Right kidney (tissue), 1 donor: ENCODE measurements around the gene RILP.

ENCODE experiments used
- DNase-seq: peaks from one replicate; pipeline ENCODE4 v3.0.0-alpha.2; 2016

The RILP gene

GRCh38 chr17:1648173-1648962 is 1.3 kb downstream of the RILP start:
- peak; percentile 89 for DNase-seq

DNA sequence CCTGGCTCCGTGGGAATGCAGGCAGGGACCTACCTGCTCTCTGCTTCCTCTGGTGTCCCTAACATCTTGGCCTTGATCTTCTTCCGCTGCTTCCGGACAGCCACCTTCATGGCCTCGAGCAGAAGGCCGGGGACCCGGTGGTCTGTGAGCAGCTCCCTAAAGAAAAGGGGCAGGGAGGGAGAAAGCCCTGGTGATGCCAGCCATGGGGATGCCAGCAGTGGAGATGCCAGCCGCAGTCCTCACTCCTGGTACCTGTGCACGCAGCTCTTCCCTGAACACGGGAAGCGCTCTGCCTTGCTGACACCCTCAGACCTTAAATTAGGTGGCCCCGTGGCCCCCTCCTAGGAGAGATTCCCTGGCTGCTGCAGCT is 1.9 kb downstream of the RILP start:
- no peak for DNase-seq

- no peak for DNase-seq
These were observed 3.3 kb downstream of the RILP start for GRCh38 chr17:1646199-1646875.

GRCh38 chr17:1645207-1646171 is 4.2 kb downstream of the RILP start, which contains the start of gene SCARF1:
Gene SCARF1, minus strand, starts transcription at chr17:1645732. Its CDS starts 35 bp downstream, at chr17:1645697.
- DNase-seq = no peak

DNA sequence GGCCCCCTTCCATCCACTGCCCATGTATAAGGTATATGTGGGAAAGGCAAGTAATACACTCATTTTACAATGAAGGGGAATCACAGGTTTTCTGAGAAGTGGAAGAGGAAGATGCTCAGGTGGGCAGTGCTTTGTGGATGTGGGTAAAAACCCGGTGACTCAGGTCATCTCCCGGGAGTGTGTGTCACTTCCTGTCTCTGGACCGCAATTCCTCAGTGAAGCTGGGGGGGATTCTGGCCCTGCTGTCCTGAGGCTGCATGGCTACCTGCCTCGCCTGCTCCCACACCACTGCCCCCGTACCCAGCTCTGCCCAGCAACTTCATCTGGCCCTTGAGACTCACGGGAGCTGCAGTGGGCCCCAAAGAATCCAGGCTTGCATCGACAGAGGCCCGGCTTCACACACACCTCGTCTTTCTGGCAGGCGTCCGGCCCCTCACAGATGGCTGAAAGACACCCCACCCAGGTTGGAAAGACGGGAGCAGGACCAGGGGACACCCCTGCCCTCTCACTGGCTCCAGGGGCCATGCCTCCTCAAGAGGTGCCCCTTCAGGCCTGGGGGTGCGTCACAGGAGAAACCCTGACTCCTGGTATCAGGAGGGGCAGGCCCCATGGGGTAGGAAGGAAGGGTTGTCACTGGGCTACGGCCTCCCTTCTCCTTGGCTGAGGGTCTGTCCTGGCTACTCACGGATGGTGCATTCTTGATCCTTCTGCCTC is 5.0 kb downstream of the RILP start:
- DNase-seq = no peak

- no peak for DNase-seq
These were observed 5.6 kb downstream of the RILP start for GRCh38 chr17:1643999-1644492.

- peak; percentile 76 for DNase-seq
These were observed 6.2 kb downstream of the RILP start for GRCh38 chr17:1643293-1643998.

- DNase-seq = no peak
These were observed 8.6 kb downstream of the RILP start for GRCh38 chr17:1641065-1641403.

GRCh38 chr17:1640329-1641064 is 9.2 kb downstream of the RILP start:
- no peak for DNase-seq

DNA sequence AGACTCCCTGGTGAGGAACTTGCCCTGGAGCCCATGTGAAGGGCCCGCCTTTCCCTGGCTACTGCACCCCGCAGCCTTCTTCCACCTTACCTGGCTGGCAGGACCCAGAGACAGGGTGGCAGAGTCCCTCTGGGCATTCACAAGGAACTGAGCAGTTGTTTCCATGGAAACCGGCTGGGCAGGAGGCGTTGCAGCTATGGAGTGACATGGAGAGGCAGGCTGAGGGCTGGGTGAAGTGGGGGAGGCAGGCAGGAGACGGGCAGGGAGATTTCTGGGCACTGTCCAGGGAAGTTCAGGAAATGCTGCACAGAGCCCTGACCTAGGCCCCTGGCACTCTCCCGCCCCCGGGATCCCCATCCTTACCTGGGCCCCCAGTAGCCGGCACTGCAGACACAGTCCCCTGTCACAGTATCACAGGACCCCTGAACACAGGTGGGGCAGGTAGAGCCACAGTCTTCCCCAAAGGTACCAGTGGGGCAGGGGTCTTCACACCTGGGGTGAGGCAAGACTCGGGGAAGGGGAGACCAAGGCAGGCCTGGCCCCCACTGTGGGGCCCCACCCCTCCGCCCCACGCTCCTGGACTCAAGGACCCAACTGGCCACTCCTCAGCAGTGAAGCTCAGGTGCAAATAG is 10.0 kb downstream of the RILP start:
- DNase-seq = no peak

- no peak for DNase-seq
These were observed 10.9 kb downstream of the RILP start for GRCh38 chr17:1638624-1639300.

- peak; percentile 67 for DNase-seq
These were observed 11.5 kb downstream of the RILP start for GRCh38 chr17:1638171-1638590.

- DNase-seq = no peak
These were observed 12.9 kb downstream of the RILP start for GRCh38 chr17:1636732-1637285.

DNA sequence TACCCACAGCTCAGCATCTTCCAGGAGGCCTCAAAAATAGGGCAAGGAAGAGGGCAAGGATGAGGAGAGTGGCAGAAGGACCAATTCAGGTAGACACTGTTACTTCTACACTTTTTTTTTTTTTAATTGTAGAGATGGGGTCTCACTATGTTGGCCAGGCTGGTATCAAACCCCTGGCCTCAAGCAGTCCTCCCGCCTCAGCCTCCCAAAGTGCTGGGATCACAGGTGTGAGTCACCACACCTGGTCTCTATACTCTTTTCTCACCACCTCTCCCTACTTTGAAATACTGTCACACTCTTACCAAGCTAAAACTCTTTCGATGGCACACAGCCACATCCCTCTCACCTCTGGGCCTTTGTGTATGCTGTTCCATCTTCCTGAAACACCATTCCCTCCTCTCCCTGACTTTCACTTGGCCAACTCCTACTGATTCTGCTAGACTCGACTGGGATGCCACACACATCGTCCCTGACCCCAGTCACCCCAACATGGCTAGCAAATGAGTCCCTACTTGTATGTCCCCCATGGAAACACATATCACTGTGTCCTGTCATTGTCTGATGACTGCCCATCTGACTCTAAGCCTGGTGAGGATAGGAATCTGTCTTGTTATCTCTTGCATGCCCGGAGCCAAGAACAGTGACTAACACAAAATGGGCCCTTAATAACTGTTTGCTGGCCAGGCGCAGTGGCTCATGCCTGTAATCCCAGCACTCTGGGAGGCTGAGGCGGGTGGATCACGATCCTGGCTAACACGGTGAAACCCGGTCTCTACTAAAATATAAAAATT is 13.8 kb downstream of the RILP start:
- DNase-seq = no peak

DNA sequence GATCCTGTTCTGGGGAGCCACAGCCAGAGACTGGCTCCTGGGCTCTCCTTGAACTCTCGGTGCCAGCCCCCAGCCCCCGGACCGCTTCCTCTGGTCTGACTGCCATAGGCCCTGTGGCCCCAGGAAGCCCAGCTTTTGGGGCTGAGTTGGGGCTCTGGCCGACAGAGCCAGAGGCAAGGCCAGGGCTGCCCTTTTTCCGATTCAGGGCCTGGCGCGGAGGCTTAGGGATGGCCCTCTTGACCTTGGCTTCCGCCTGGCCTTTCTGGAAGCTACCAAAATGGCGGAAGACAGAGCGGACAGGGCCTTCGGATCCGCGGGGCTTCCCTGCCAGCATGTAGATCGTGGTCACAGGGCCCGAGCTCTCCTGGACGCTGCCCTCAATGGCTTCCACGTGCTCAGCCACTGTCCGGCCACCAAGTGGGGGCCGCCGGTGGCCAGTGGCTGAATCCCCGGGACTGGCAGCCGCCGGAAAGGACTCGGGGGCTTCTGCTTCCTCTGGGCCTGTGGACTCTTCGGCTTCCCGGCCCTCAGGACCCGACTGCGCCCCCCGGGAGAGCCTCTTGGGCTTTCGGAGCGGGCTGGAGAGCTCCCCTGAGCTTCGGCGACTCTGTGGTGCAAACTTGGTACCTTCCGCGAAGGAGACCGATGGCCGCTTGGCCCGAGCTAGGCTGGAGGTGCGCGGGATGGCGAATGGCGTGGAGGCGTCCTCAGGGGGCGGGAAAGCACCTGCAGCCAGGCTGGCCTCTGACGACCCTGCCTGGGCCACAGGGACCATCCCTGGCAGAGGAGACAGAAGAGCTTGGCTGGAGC is 14.6 kb downstream of the RILP start:
- no peak for DNase-seq

- DNase-seq = no peak
These were observed 19.0 kb downstream of the RILP start for GRCh38 chr17:1630662-1631061.
